HCT116 (cell line): ENCODE data around the gene LYRM9.

Source experiments
- POLR2AphosphoS5 ChIP-seq: IDR thresholded peaks from 2 replicates; pipeline ENCODE4 v1.6.1; 2011; ENCODE audit warnings: mild to moderate bottlenecking, low read depth, low read length, moderate library complexity
- SIN3A ChIP-seq: IDR thresholded peaks from 2 replicates; pipeline ENCODE4 v1.6.1; 2012; ENCODE audit warnings: low read depth

GRCh38 chr17:27836651-27837050 lies 56.5 kb downstream of the LYRM9 start:
- TF ChIP-seq SIN3A (no peak), POLR2AphosphoS5 (no peak)
